HepG2 (cell line): ENCODE measurements around the gene TP53TG5. TPM values are rescaled to one million over a fixed set of nuclear protein-coding genes. Genes with fewer than 3 reads are reported as not detected.

ENCODE experiments used
- ADNP ChIP-seq: sonication (generic); formaldehyde crosslinking; IDR thresholded peaks from 2 replicates; pipeline ENCODE4 v1.4.0; 2020; ENCODE audit warnings: missing genetic modification reagents
- ARID2 ChIP-seq: sonication (generic); formaldehyde crosslinking; IDR thresholded peaks from 2 replicates; pipeline ENCODE4 v1.8.1; 2022; ENCODE audit warnings: mild to moderate bottlenecking, missing genetic modification reagents, borderline replicate concordance
- CC2D1A ChIP-seq: sonication (generic); formaldehyde crosslinking; IDR thresholded peaks from 2 replicates; pipeline ENCODE4 v1.8.1; 2023; ENCODE audit warnings: mild to moderate bottlenecking, missing genetic modification reagents
- FOXJ3 ChIP-seq: sonication (generic); formaldehyde crosslinking; IDR thresholded peaks from 2 replicates; pipeline ENCODE4 v1.4.0; 2020; ENCODE audit warnings: missing genetic modification reagents, mild to moderate bottlenecking, borderline replicate concordance
- FOXP4 ChIP-seq: sonication (generic); formaldehyde crosslinking; IDR thresholded peaks from 2 replicates; pipeline ENCODE4 v1.4.0; 2020; ENCODE audit warnings: missing genetic modification reagents
- GABPB1 ChIP-seq: IDR thresholded peaks from 2 replicates; pipeline ENCODE4 v1.6.1; 2016; ENCODE audit warnings: mild to moderate bottlenecking, missing genetic modification reagents, moderate library complexity, missing compliant biosample characterization
- HDAC6 ChIP-seq: fragments of 200-600 bp; sonication (generic); IDR thresholded peaks from 2 replicates; pipeline ENCODE4 v1.7.0; 2017; ENCODE audit warnings: mild to moderate bottlenecking, antibody characterized with exemption, low read length, low read depth
- HIC2 ChIP-seq: sonication (generic); formaldehyde crosslinking; IDR thresholded peaks from 2 replicates; pipeline ENCODE4 v1.9.0; 2022; ENCODE audit warnings: low read depth, missing genetic modification reagents
- HMG20A ChIP-seq: IDR thresholded peaks from 2 replicates; pipeline ENCODE4 v1.6.1; 2016; ENCODE audit warnings: borderline replicate concordance
- MAFK ChIP-seq, 2 experiments: IDR thresholded peaks in 1 of 2; conservative IDR thresholded peaks in 1 of 2; 2 replicates each; pipeline ENCODE4 v1.6.1; 2011; ENCODE audit warnings: improper control_type of control experiment in 2 of 2, low read length in 2 of 2
- MED8 ChIP-seq: sonication (generic); formaldehyde crosslinking; IDR thresholded peaks from 2 replicates; pipeline ENCODE4 v1.8.1; 2023; ENCODE audit warnings: mild to moderate bottlenecking, missing genetic modification reagents; ENCODE audit not compliant: insufficient replicate concordance
- NCOA2 ChIP-seq: sonication (generic); formaldehyde crosslinking; IDR thresholded peaks from 2 replicates; pipeline ENCODE4 v1.8.0; 2022; ENCODE audit warnings: inconsistent platforms
- STAG1 ChIP-seq: sonication (generic); formaldehyde crosslinking; IDR thresholded peaks from 2 replicates; pipeline ENCODE4 v1.4.0; 2020; ENCODE audit warnings: missing genetic modification reagents
- TCF12 ChIP-seq, 2 experiments: fragments of 450-650 bp in 1 of 2; sonication (generic) in 1 of 2; formaldehyde crosslinking in 1 of 2; IDR thresholded peaks; 2 replicates each; pipeline versions ENCODE4 v1.6.1 to v1.8.0; 2017 to 2022; ENCODE audit warnings: antibody characterized with exemption in 1 of 2, mild to moderate bottlenecking in 1 of 2, missing genetic modification reagents in 1 of 2, moderate library complexity in 1 of 2
- TCF7L2 ChIP-seq: IDR thresholded peaks from 2 replicates; pipeline ENCODE4 v1.6.1; 2011; ENCODE audit warnings: mild to moderate bottlenecking, low read depth, low read length, moderate library complexity
- ZMYM3 ChIP-seq: sonication (generic); formaldehyde crosslinking; IDR thresholded peaks from 2 replicates; pipeline ENCODE4 v1.5.1; 2020; ENCODE audit warnings: mild to moderate bottlenecking, missing genetic modification reagents
- ZNF20 ChIP-seq: sonication (generic); formaldehyde crosslinking; IDR thresholded peaks from 2 replicates; pipeline ENCODE4 v1.4.0; 2020; ENCODE audit warnings: mild to moderate bottlenecking, moderate library complexity, missing genetic modification reagents
- ZNF816 ChIP-seq: sonication (generic); formaldehyde crosslinking; IDR thresholded peaks from 2 replicates; pipeline ENCODE4 v1.8.0; 2022; ENCODE audit warnings: missing genetic modification reagents, mild to moderate bottlenecking, borderline replicate concordance
- polyA plus RNA-seq, 8 experiments: library from polyadenylated mRNA; depleted of rRNA in 3 of 8; stranded (reverse) in 7 of 8; unstranded in 1 of 8; fragments of >200 nt; fragmentation: Illumina TruSeq in 4 of 8; extraction: Trizol in 4 of 8; gene quantifications; 2 replicates each; pipeline versions ENCODE4 v1.2.1 to v1.2.3, GENCODE V29; 2011 to 2016; ENCODE audit warnings: low read depth in 4 of 8, missing spikeins in 1 of 8, mixed read lengths in 1 of 8; ENCODE audit not compliant: insufficient read depth in 1 of 8
- total RNA-seq, 5 experiments: library from RNA; depleted of rRNA; stranded (reverse); fragments of >200 nt; fragmentation: Illumina TruSeq; extraction: Trizol; gene quantifications; 2 replicates each; pipeline ENCODE4 v1.2.3, GENCODE V29; 2016; ENCODE audit warnings: low read depth in 1 of 5
- TF ChIP-seq, protein P1 (sequence below): sonication (generic); formaldehyde crosslinking; IDR thresholded peaks from 2 replicates; pipeline ENCODE4 v1.4.0; 2020; ENCODE audit warnings: mild to moderate bottlenecking, missing genetic modification reagents
- TF ChIP-seq, protein P2 (sequence below): IDR thresholded peaks from 2 replicates; pipeline ENCODE4 v1.6.1; 2016; ENCODE audit warnings: control low read depth

Gene TP53TG5
- total and polyA plus RNA-seq, 2 of the 13 experiments (the other 11 are each of a cell fraction or from before 2014, with no cell fraction given), result 0.11 TPM; not detected in 1

DNA sequence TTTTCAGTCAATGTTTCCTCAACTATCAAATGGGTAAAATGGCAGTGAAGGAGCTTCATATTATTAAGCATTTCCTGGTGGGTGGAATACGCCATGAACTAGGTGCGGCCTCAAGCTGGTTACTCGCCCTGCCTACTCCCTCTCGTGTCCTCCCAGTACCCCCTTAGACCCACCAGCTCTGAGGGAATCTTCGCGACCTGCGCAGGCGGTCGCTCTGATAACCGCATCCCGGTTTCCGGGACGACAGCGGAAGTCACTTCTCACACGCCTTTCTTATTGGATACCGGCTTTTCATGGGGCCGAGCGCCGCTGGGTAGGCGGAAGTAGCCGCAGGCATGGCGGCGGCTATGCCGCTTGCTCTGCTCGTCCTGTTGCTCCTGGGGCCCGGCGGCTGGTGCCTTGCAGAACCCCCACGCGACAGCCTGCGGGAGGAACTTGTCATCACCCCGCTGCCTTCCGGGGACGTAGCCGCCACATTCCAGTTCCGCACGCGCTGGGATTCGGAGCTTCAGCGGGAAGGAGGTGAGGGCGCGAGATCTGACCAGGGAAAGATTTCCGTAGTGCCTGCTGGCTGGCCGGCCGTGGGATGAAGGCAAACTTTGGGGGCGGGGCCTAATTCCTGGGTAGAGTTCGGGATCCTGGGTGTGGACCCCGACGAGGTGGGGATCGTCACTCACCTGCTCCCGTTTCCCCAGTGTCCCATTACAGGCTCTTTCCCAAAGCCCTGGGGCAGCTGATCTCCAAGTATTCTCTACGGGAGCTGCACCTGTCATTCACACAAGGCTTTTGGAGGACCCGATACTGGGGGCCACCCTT lies 37.9 kb upstream of the TP53TG5 start, which contains the start of gene PIGT (continued):
- TF ChIP-seq HIC2 (no peak; the same call in 1 of the 2 replicates), ARID2 (no peak; the same call in 1 of the 2 replicates), FOXP4 (no peak), ADNP (no peak), HDAC6 (no peak), MAFK (conservative IDR thresholded peaks at IDR 0.05 in 1 of 2, IDR thresholded peaks at IDR 0.05 in 1 of 2; ENCODE audit: low read length in 2 of 2) (no peak), STAG1 (CRISPR knock-in tag) (no peak; the same call in 1 of the 2 replicates), TCF12 (IDR thresholded peaks at IDR 0.05) (no peak), TCF12 (CRISPR knock-in tag; IDR thresholded peaks at IDR 0.05) (no peak), HMG20A (CRISPR knock-in tag) (peak; percentile 36; the same call in 1 of the 2 replicates), ZNF20 (no peak), ZNF816 (CRISPR knock-in tag) (0 out of 2 replicates have a peak, but pooled peaks have one; percentile 24), ZMYM3 (CRISPR knock-in tag) (0 out of 2 replicates have a peak, but pooled peaks have one; percentile 31), NCOA2 (peak; percentile 44), TCF7L2 (no peak), CC2D1A (CRISPR knock-in tag) (peak; percentile 79), GABPB1 (CRISPR knock-in tag) (peak; percentile 99), FOXJ3 (CRISPR knock-in tag) (peak; percentile 78; the same call in 1 of the 2 replicates), MED8 (CRISPR knock-in tag) (no peak)
- TF ChIP-seq, protein P1, sequence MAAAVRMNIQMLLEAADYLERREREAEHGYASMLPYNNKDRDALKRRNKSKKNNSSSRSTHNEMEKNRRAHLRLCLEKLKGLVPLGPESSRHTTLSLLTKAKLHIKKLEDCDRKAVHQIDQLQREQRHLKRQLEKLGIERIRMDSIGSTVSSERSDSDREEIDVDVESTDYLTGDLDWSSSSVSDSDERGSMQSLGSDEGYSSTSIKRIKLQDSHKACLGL (CRISPR knock-in tag), result peak; percentile 94
- TF ChIP-seq, protein P2, sequence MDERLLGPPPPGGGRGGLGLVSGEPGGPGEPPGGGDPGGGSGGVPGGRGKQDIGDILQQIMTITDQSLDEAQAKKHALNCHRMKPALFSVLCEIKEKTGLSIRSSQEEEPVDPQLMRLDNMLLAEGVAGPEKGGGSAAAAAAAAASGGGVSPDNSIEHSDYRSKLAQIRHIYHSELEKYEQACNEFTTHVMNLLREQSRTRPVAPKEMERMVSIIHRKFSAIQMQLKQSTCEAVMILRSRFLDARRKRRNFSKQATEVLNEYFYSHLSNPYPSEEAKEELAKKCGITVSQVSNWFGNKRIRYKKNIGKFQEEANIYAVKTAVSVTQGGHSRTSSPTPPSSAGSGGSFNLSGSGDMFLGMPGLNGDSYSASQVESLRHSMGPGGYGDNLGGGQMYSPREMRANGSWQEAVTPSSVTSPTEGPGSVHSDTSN (CRISPR knock-in tag), result no peak
